Skeletal muscle tissue (tissue), 4 donors: Measurements from ENCODE around the gene HOXC13. TPM values are rescaled to one million over a fixed set of nuclear protein-coding genes. Genes with fewer than 3 reads are reported as not detected.
A peak's percentile ranks its signal among the peaks of the same experiment; 100 is the strongest.

ENCODE experiments used
- H3K27ac ChIP-seq: one replicate; pipeline ENCODE4 v1.7.0; 2013; ENCODE audit warnings: mild to moderate bottlenecking, low read depth, low read length, inconsistent platforms
- H3K27me3 ChIP-seq, 3 donors: one replicate each; pipeline ENCODE4 v1.7.0; 2013; ENCODE audit warnings: low read length in 3 of 3; ENCODE audit not compliant: control insufficient read depth in 3 of 3, insufficient read depth in 3 of 3
- H3K36me3 ChIP-seq, 3 donors: one replicate each; pipeline ENCODE4 v1.7.0; 2013; ENCODE audit warnings: low read length in 3 of 3; ENCODE audit not compliant: control insufficient read depth in 3 of 3, insufficient read depth in 3 of 3
- H3K4me1 ChIP-seq, 3 donors: one replicate each; pipeline ENCODE4 v1.7.0; 2013; ENCODE audit warnings: low read length in 3 of 3, mild to moderate bottlenecking in 3 of 3; ENCODE audit not compliant: control insufficient read depth in 3 of 3, insufficient read depth in 3 of 3
- H3K4me3 ChIP-seq, 3 donors: one replicate each; pipeline ENCODE4 v1.7.0; 2013; ENCODE audit warnings: low read length in 3 of 3
- H3K9ac ChIP-seq, 3 donors: one replicate each; pipeline ENCODE4 v1.7.0; 2013; ENCODE audit warnings: low read length in 3 of 3, mild to moderate bottlenecking in 3 of 3, moderate library complexity in 2 of 3, low read depth in 1 of 3
- H3K9me3 ChIP-seq, 3 donors: one replicate each; pipeline ENCODE4 v1.7.0; 2013; ENCODE audit warnings: low read length in 3 of 3; ENCODE audit not compliant: control insufficient read depth in 3 of 3
- total RNA-seq: library from RNA; depleted of rRNA; stranded (reverse); fragments of >200 nt; gene quantifications from one replicate; pipeline ENCODE4 v1.2.3, GENCODE V29; 2014
- donor health status: Osteomylitis.

Gene HOXC13
- total RNA-seq, 1 donor from 2014 or later, result not detected

DNA sequence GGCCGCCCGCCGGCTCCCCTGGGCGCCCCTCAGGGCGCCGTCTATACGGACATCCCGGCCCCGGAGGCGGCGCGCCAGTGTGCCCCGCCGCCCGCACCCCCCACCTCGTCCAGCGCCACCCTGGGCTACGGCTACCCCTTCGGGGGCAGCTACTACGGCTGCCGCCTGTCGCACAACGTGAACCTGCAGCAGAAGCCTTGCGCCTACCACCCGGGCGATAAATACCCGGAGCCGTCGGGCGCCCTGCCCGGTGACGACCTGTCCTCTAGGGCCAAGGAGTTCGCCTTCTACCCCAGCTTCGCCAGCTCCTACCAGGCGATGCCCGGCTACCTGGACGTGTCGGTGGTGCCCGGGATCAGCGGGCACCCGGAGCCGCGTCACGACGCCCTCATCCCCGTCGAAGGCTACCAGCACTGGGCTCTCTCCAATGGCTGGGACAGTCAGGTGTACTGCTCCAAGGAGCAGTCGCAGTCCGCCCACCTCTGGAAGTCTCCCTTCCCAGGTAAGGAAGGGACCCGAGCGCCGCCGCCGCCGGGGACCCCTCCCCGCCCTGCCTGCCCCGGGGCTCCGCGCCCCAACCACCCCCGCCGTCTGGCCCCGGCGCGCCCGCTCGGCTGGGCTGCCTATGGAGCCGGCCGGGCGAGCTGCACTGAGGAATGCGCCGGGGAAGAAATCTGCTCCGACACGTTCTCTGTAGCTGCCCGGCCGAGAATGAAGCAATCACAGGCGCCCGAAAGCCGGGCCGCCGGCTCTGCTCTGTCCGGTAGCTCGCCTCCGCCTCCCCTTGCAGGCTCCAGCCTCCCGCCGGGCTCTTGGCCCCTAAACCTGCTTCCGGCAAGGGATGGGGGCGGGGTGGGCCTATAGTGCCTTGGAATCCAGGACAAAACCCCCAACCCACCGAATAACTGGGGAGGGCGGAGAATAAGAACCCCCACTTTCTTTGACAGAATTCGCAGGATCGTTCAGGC, 794 bp downstream of the HOXC13 start:
- Histone ChIP-seq H3K4me3 (peak overlapping the region in 2 of 3 donors; percentile 41 to 70), H3K27ac (no peak overlapping the region), H3K9me3 (no peaks in the 10 kb centered on the region), H3K4me1 (peaks cover 5 to 14% (median 11%) of the 10 kb centered on the region in 3 donors), H3K27me3 (peaks cover 83 to 88% (median 87%) of the 10 kb centered on the region in 3 donors), H3K36me3 (no peaks in the 10 kb centered on the region), H3K9ac (no peak overlapping the region)

DNA sequence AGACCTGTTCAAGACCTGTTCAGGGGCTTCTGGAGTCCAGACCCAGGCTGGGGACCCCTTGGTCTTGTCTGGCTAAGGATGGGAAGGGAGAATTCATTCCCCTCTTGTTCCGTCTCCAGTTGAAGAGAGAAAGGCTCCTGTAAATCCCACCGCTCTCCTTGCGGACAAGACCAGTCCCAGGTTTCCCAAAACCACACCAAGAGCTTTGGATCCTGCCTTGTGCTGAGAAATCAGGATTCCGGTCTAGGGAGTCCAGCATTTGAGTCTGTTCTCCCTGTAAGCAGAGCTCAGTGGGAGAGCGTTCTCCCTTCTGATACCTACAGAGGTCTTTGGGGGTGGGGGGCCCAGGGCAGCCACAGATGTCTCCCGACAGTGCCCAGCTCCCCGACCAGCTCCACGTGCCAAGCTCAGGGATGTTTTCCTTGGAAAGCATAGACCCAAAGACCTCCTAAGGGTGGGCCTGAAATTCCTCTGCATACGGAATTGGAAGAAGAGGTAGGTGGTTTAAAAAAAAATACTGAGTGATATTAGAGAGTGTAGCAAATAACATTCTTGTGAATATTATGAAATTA, 1.9 kb downstream of the HOXC13 start:
- Histone ChIP-seq H3K9me3 (no peaks in the 10 kb centered on the region), H3K4me3 (no peak overlapping the region), H3K27me3 (peaks cover 84 to 89% (median 87%) of the 10 kb centered on the region in 3 donors), H3K4me1 (peaks cover 5 to 14% (median 11%) of the 10 kb centered on the region in 3 donors), H3K27ac (no peak overlapping the region), H3K36me3 (no peaks in the 10 kb centered on the region), H3K9ac (no peak overlapping the region)

DNA sequence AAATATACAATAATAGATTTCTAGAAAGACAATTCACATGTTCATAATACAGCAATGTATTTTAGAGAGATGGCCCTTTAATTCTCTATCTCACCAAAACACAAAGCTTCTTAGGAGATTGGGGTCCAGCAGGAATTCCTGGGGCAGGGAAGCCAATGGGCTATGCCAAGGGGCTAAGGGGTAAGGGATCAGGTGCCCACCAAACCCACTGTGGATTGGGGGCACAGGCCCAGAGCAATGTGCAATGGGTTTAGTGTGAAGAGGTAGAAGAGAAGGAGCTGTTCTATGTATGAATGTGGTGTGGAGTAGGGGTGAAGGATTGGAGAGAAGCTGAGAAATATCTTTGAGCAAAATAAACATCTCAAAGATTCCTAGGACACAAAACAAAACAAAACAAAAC, 2.6 kb downstream of the HOXC13 start:
- Histone ChIP-seq H3K27me3 (peaks cover 85 to 89% (median 87%) of the 10 kb centered on the region in 3 donors), H3K4me3 (no peak overlapping the region), H3K4me1 (peaks cover 5 to 14% (median 11%) of the 10 kb centered on the region in 3 donors), H3K27ac (no peak overlapping the region), H3K36me3 (no peaks in the 10 kb centered on the region), H3K9ac (no peak overlapping the region), H3K9me3 (no peaks in the 10 kb centered on the region)

DNA sequence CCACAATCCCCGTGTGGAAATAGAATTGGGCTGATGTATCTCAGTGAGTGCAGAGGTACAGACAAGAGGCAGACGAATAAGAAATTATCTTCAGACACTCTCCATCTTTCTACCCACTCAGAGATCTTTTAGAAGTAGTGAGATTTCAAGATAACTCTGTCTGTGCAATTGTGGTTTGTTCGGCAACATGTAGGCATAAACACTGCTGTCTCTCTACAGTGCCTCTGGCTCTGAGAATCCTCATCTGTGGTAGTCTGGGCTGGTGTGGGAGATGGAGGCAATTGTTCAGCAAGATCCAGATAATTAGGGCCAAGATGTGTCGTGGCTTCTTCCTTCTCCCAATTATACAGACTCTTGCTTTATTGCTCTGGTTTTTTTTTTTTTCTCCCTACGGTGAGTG, 3.1 kb downstream of the HOXC13 start:
- Histone ChIP-seq H3K4me3 (no peak overlapping the region), H3K9me3 (no peaks in the 10 kb centered on the region), H3K36me3 (no peaks in the 10 kb centered on the region), H3K4me1 (peaks cover 5 to 14% (median 11%) of the 10 kb centered on the region in 3 donors), H3K9ac (no peak overlapping the region), H3K27me3 (peaks cover 84 to 85% (median 84%) of the 10 kb centered on the region in 3 donors), H3K27ac (no peak overlapping the region)

DNA sequence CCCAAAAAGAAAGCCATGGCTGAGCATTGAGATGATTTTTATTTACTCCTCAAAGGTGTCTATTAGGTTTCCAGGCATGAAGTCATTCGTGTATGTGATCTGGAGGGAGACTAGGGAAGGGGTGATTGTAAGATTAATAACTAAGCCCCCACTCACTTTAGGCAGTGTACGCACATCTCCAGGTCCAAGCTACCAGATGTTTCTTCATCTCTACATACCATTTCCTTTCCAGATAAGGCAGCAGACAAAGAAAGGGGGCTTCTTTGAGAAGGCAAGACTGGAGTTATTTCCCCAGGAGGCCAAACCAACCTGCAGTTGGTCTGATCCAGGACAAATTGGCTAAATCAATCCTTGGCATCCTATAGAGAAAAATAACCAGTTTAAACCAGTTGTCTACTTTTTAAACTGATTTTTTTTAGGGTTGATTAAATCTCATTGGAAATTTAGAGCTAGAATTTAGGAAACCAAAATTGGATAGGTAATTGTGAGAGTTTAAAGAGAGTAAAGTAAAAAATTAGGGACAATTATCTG, 3.9 kb downstream of the HOXC13 start:
- H3K9me3 ChIP-seq, result no peaks in the 10 kb centered on the region
- H3K9ac ChIP-seq, result no peak overlapping the region
- H3K4me3 ChIP-seq, result no peak overlapping the region
- peaks cover 76 to 83% (median 80%) of the 10 kb centered on the region in 3 donors for H3K27me3 ChIP-seq
- no peaks in the 10 kb centered on the region for H3K36me3 ChIP-seq
- no peak overlapping the region for H3K27ac ChIP-seq
- H3K4me1 ChIP-seq, result peaks cover 5 to 11% (median 10%) of the 10 kb centered on the region in 3 donors

DNA sequence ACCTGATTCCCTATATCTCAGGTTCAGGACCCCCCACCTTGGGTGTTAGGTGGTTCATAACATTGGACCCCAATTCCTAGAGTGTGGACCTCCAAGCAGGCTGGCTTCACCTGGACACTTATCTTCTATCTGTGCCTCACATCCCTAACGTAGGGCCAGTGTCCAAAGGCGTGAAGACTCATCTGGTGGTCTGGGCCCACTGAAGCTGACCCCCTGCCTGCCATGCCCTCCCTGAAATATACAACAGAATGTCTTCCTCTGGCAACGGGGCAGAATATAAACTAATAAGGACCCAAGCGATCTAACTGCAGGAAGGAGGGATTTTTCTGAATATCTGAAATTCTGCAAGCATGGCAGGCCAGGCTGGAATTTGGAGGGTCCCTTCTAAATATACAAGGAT, 5.6 kb downstream of the HOXC13 start:
- no peaks in the 10 kb centered on the region for H3K4me1 ChIP-seq
- H3K27ac ChIP-seq, result no peak overlapping the region
- no peaks in the 10 kb centered on the region for H3K9me3 ChIP-seq
- no peak overlapping the region for H3K4me3 ChIP-seq
- H3K9ac ChIP-seq, result no peak overlapping the region
- no peaks in the 10 kb centered on the region for H3K36me3 ChIP-seq
- peaks cover 66 to 77% (median 69%) of the 10 kb centered on the region in 3 donors for H3K27me3 ChIP-seq

DNA sequence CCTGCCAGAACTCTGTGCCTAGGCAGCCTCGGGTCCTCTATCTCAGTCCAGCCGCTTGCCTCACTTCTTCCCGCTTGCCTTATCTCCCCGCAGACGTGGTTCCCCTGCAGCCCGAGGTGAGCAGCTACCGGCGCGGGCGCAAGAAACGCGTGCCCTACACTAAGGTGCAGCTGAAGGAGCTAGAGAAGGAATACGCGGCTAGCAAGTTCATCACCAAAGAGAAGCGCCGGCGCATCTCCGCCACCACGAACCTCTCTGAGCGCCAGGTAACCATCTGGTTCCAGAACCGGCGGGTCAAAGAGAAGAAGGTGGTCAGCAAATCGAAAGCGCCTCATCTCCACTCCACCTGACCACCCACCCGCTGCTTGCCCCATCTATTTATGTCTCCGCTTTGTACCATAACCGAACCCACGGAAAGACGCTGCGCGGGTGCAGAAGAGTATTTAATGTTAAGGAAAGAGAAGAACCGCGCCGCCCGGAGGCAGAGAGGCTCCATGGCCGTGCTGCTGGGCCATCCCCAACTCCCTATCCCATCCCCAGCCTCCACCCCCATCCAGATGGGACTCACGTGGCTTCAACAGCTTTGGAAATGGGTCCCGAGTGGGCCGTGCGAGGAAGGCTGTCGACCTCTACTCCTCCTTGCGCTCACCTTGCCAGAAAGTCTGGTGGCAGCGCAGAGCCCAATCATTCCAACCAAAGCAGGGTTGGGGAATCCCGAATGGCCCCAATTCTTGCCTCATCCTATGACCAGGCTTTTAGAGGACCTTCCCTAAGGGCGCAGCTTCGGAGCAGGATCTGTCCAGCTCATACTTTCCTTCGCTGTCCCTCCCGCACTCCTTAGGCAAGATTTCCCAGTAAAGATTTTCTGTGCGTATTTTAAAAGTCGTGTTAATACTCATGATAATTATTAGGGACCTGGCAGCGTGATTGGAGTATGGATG, 6.5 kb downstream of the HOXC13 start:
- Histone ChIP-seq H3K4me3 (no peak overlapping the region), H3K36me3 (no peaks in the 10 kb centered on the region), H3K9ac (no peak overlapping the region), H3K27me3 (peaks cover 67 to 80% (median 70%) of the 10 kb centered on the region in 3 donors), H3K4me1 (no peaks in the 10 kb centered on the region), H3K27ac (no peak overlapping the region), H3K9me3 (no peaks in the 10 kb centered on the region)

DNA sequence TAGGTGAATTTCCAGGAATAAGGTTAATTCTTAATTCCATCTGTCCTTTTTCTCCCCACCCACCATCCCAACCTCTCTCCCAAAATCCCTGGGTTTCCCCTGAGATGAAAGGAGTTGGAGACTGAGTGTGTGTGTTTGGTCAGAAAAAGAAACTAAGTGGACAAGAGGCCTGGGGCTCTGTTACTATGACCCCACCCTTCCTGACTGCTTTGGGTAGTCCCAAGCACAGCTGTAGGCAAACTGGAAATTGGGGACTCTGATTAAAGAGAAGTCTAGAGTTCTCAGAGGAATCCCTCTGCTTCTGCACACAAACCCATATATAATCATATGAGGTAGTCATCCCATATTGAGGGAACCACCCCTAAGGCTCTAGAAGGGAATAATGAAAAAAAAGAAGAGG, 9.1 kb downstream of the HOXC13 start:
- H3K9me3 ChIP-seq, result no peaks in the 10 kb centered on the region
- H3K9ac ChIP-seq, result no peak overlapping the region
- peaks cover 0 to 3% (median 0%) of the 10 kb centered on the region in 3 donors for H3K4me1 ChIP-seq
- H3K4me3 ChIP-seq, result no peak overlapping the region
- no peak overlapping the region for H3K27ac ChIP-seq
- peaks cover 73 to 85% (median 75%) of the 10 kb centered on the region in 3 donors for H3K27me3 ChIP-seq
- H3K36me3 ChIP-seq, result no peaks in the 10 kb centered on the region
